NOMO-1 treated with dmso at 0.1 percent for 144 hours (cell line): ENCODE data around the gene ADGRV1.

Source experiments
- DNase-seq: peaks from one replicate; lab custom pipeline; 2025; ENCODE audit not compliant: unreplicated experiment; lab: John Stamatoyannopoulos, UW

The ADGRV1 gene

GRCh38 chr5:91091471-91092234 lies 533.1 kb downstream of the ADGRV1 start:
- no peak for DNase-seq

GRCh38 chr5:91092859-91093783 lies 534.5 kb downstream of the ADGRV1 start:
- no peak for DNase-seq

DNA sequence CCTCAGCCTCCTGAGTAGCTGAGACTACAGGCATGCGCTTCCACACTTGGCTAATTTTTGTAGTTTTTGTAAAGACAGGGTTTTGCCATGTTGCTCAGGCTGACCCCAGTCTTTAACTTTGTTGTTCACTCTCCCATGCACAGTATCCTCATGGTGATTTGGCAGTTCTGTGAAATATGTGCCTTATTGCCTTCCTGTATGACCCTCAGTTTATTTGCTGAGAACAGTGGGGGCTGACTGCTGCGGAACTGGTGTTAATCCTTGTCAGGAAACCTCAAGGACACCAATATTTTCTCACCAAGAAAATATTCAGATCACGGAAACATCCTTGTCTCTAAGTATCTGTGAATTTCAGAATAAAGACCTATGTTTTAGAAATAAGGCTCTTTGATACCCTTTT lies 536.7 kb downstream of the ADGRV1 start:
- DNase-seq = no peak

GRCh38 chr5:91095786-91096385 lies 537.3 kb downstream of the ADGRV1 start:
- no peak for DNase-seq

- DNase-seq = no peak
These were observed 539.9 kb downstream of the ADGRV1 start for GRCh38 chr5:91098541-91098940.

GRCh38 chr5:91101600-91102379 lies 543.2 kb downstream of the ADGRV1 start:
- DNase-seq = peak; percentile 71

GRCh38 chr5:91103353-91104061 lies 544.9 kb downstream of the ADGRV1 start:
- DNase-seq = no peak

GRCh38 chr5:91104062-91104448 lies 545.5 kb downstream of the ADGRV1 start:
- no peak for DNase-seq

DNA sequence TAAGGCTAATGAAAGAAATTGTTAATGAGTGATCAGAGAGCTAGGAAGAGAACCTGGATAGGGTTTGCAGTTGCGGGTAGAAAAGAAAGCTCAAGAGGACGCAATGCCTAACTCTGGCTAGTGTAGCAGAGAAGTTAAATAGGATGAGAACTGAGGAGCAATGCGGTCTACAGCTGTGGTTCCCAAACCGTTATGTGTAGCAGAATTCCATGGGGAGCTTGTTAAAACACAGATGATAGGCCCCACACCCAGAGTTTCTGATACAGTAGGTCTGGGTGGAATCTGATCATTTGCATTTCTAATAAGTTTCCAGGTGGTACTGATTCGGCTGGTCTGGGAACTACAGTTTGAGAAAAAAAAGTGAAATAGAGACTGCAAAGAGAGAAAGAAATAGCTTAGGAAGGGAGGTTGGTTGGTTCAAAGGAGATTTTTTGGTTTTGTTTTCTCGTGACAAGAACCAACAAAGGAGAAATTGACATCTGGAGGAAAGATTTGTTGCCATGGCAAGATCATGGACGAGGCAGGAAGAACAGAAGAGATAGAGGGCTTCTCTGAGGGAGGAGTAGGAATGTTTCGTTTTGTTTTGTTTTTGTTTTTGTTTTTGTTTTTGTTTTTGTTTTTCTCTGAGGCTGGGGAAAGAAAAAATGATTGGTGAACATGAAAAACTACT lies 548.4 kb downstream of the ADGRV1 start:
- DNase-seq = no peak

- no peak for DNase-seq
These were observed 551.0 kb downstream of the ADGRV1 start for GRCh38 chr5:91109634-91110033.

DNA sequence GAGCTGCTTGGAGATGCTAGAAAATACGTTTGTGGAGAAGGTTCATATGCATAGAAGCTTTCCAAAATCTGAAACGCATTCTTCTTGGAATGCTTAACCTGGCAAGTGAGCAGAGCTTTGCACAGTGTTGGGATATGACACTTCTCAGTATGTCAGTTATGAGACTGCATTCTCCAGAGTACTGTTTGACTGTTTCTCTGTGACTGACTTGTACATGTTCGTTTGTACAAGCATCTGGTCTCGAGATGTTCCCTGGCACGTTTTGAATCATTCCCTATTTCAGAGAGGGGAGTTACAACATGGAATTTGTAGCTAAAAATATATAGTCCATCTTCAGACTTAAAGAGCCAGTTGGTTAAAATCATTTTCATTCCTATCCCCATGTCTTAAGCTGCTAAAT lies 552.1 kb downstream of the ADGRV1 start:
- DNase-seq = no peak

- DNase-seq = no peak
These were observed 553.1 kb downstream of the ADGRV1 start for GRCh38 chr5:91111473-91112238.

- no peak for DNase-seq
These were observed 556.1 kb downstream of the ADGRV1 start for GRCh38 chr5:91114658-91115057.

DNA sequence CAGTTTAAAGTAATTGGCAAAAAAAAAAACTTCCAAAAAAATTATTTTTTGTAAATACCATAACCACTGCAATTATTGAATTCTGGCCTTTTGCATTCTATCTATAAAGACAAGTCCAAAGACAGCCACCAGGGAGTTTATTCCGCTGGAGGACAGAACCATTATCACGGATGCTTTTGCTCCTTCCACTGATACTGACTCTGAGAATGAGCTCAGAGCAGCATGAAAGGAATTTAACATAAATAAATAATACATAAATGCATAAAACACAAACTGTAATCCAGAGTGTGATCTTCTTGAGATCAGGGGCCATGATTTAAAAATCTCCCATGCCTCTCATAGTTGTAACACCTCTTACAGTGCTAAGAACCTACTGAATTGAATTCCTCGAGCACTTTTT lies 559.8 kb downstream of the ADGRV1 start:
- no peak for DNase-seq

GRCh38 chr5:91118796-91119195 lies 560.2 kb downstream of the ADGRV1 start:
- DNase-seq = no peak

DNA sequence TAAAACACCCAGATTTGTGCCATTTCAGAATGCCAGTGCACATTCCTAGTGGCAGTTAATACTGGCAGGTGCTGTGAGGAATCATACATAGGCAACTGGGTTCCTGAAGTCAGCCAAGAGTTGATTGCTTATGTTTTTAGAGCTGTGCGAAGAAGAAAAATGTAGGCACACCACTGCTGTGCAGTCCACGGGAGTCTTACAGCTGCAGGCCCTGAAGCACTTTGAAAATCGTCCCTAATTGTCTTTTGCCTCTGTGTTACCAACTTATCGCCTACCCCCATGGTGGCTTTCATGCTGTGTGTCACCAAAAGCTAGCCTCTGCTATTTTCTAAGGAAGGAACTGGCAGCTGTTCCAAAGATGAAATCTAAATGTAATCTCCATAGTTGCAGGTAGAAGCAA lies 560.6 kb downstream of the ADGRV1 start:
- DNase-seq = no peak

GRCh38 chr5:91119981-91120850 lies 561.6 kb downstream of the ADGRV1 start:
- no peak for DNase-seq

GRCh38 chr5:91121347-91121993 lies 562.9 kb downstream of the ADGRV1 start:
- DNase-seq = no peak
